Omental fat pad (tissue), 4 donors: ENCODE results near the gene LRRC41. TPM values are rescaled to one million over a fixed set of nuclear protein-coding genes. Genes with fewer than 3 reads are reported as not detected.
A peak's percentile ranks its signal among the peaks of the same experiment; 100 is the strongest.

Experiments
- ATAC-seq: fragments of 150-250 bp; one replicate; pipeline ENCODE4 v1.9.1; 2016; ENCODE audit warnings: mild to moderate bottlenecking, moderate library complexity; ENCODE audit not compliant: low FRiP score
- DNase-seq: peaks from one replicate; pipeline ENCODE4 v3.0.0-alpha.2; 2019; ENCODE audit warnings: low spot score
- CTCF ChIP-seq, 3 donors: fragments of 450-650 bp; IDR thresholded peaks; one replicate each; pipeline ENCODE4 v1.5.1; 2016 to 2017; ENCODE audit warnings: antibody characterized with exemption in 3 of 3, mild to moderate bottlenecking in 3 of 3, moderate library complexity in 2 of 3
- total RNA-seq, 4 donors: library from RNA; depleted of rRNA; stranded (reverse); fragments of >200 nt; gene quantifications; one replicate each; pipeline ENCODE4 v1.1.0, GENCODE V29; 2016

LRRC41 gene
- total RNA-seq, 4 donors from 2014 or later, result 65.3 to 108 (median 73.2) TPM

GRCh38 chr1:46315669-46316403, 12.4 kb upstream of the LRRC41 start:
- DNase-seq (no peak), ATAC-seq (no peak)
- no peak for TF ChIP-seq CTCF (IDR thresholded peaks at IDR 0.05)

GRCh38 chr1:46310321-46310720, 6.9 kb upstream of the LRRC41 start:
- TF ChIP-seq CTCF (IDR thresholded peaks at IDR 0.05), result no peak
- no peak for ATAC-seq
- DNase-seq, result no peak

- DNase-seq (no peak), ATAC-seq (no peak)
Measured at GRCh38 chr1:46309401-46310159, 6.2 kb upstream of the LRRC41 start.

GRCh38 chr1:46306159-46306530, 2.7 kb upstream of the LRRC41 start:
- ATAC-seq, result no peak
- no peak for DNase-seq
- no peak for TF ChIP-seq CTCF (IDR thresholded peaks at IDR 0.05)

More at GRCh38 chr1:46309401-46310159, 6.2 kb upstream of the LRRC41 start:
- no peak for TF ChIP-seq CTCF (IDR thresholded peaks at IDR 0.05)

- ATAC-seq (peak; percentile 17), DNase-seq (no peak)
- TF ChIP-seq CTCF (IDR thresholded peaks at IDR 0.05), result no peak
Measured at GRCh38 chr1:46303872-46304326, 483 bp upstream of the LRRC41 start.

- no peak for TF ChIP-seq CTCF (IDR thresholded peaks at IDR 0.05)
- ATAC-seq (peak; percentile 45), DNase-seq (no peak)
Measured at GRCh38 chr1:46302641-46303037, 777 bp downstream of the LRRC41 start.
